WTC11 (cell line): ENCODE results near the gene AKAP6. TPM values are rescaled to one million over a fixed set of nuclear protein-coding genes. Genes with fewer than 3 reads are reported as not detected.

Experiments
- ATAC-seq: fragments of 200-7000 bp; cut with Tn5 transposase; 2 replicates; pipeline ENCODE4 v1.10.0; 2021; ENCODE audit warnings: mild to moderate bottlenecking, moderate library complexity
- CTCF ChIA-PET: fragments of 300-600 bp; sonication (Branson Sonifier 250); formaldehyde crosslinking; loops from one replicate; lab custom pipeline; 2021; ENCODE audit warnings: antibody characterized with exemption; lab: Charles Lee
- POLR2A ChIA-PET: fragments of 350-600 bp; sonication (Branson Sonifier 250); formaldehyde crosslinking; loops from one replicate; lab custom pipeline; 2021; ENCODE audit warnings: antibody characterized with exemption; lab: Charles Lee
- DNase-seq: peaks from one replicate; pipeline ENCODE4 v3.0.0; 2021; ENCODE audit warnings: low spot score
- H3K27ac Mint-ChIP-seq: 2 replicates; pipeline ENCODE4 v1.8.0; 2021; ENCODE audit warnings: mixed read lengths
- H3K27me3 Mint-ChIP-seq: 2 replicates; pipeline ENCODE4 v1.8.0; 2021; ENCODE audit warnings: low read depth, mild to moderate bottlenecking, moderate library complexity, mixed read lengths
- H3K36me3 Mint-ChIP-seq: 2 replicates; pipeline ENCODE4 v1.8.0; 2021; ENCODE audit warnings: mixed read lengths
- H3K4me1 Mint-ChIP-seq: 2 replicates; pipeline ENCODE4 v1.8.0; 2022; ENCODE audit warnings: mixed read lengths
- H3K4me3 Mint-ChIP-seq: 2 replicates; pipeline ENCODE4 v1.8.0; 2021; ENCODE audit warnings: mild to moderate bottlenecking, moderate library complexity, mixed read lengths
- H3K9me3 Mint-ChIP-seq: 2 replicates; pipeline ENCODE4 v1.8.0; 2021; ENCODE audit warnings: mixed read lengths
- CBFB ChIP-seq: sonication (generic); formaldehyde crosslinking; IDR thresholded peaks from 2 replicates; pipeline ENCODE4 v1.8.1; 2022; ENCODE audit warnings: mild to moderate bottlenecking, low read depth, missing genetic modification reagents
- CREB1 ChIP-seq: sonication (generic); formaldehyde crosslinking; IDR thresholded peaks from 2 replicates; pipeline ENCODE4 v1.8.0; 2023; ENCODE audit warnings: mild to moderate bottlenecking, missing genetic modification reagents
- CREM ChIP-seq: sonication (generic); formaldehyde crosslinking; IDR thresholded peaks from 2 replicates; pipeline ENCODE4 v1.8.1; 2022; ENCODE audit warnings: mild to moderate bottlenecking, missing genetic modification reagents, moderate library complexity
- EMX1 ChIP-seq: fragments of 250-450 bp; sonication (Bioruptor Pico); IDR thresholded peaks from 2 replicates; pipeline ENCODE4 v1.8.0; 2021; ENCODE audit warnings: mild to moderate bottlenecking
- ETV6 ChIP-seq: sonication (generic); formaldehyde crosslinking; IDR thresholded peaks from 2 replicates; pipeline ENCODE4 v1.8.1; 2022; ENCODE audit warnings: mild to moderate bottlenecking, missing genetic modification reagents
- FOXJ3 ChIP-seq: sonication (generic); formaldehyde crosslinking; IDR thresholded peaks from 2 replicates; pipeline ENCODE4 v1.9.0; 2021; ENCODE audit warnings: missing genetic modification reagents, mild to moderate bottlenecking, borderline replicate concordance
- FOXP1 ChIP-seq: sonication (generic); formaldehyde crosslinking; IDR thresholded peaks from 2 replicates; pipeline ENCODE4 v1.8.0; 2022; ENCODE audit warnings: missing genetic modification reagents, mild to moderate bottlenecking, moderate library complexity, borderline replicate concordance
- GABPB1 ChIP-seq: sonication (generic); formaldehyde crosslinking; IDR thresholded peaks from 2 replicates; pipeline ENCODE4 v1.8.1; 2023; ENCODE audit warnings: mild to moderate bottlenecking, missing genetic modification reagents
- GTF2I ChIP-seq: fragments of 250-450 bp; sonication (Bioruptor Pico); conservative IDR thresholded peaks from 2 replicates; pipeline ENCODE4 v1.4.0; 2021; ENCODE audit warnings: mild to moderate bottlenecking
- HMGA2 ChIP-seq: fragments of 250-450 bp; sonication (Bioruptor Pico); IDR thresholded peaks from 2 replicates; pipeline ENCODE4 v1.4.0; 2021; ENCODE audit warnings: mild to moderate bottlenecking, moderate library complexity
- MXD4 ChIP-seq: fragments of 250-450 bp; sonication (Bioruptor Pico); IDR thresholded peaks from 2 replicates; pipeline ENCODE4 v1.8.0; 2021; ENCODE audit warnings: mild to moderate bottlenecking, moderate library complexity, borderline replicate concordance
- NFATC4 ChIP-seq: fragments of 250-450 bp; sonication (Bioruptor Pico); IDR thresholded peaks from 2 replicates; pipeline ENCODE4 v1.9.0; 2021; ENCODE audit warnings: mild to moderate bottlenecking
- NFE2L1 ChIP-seq: sonication (generic); formaldehyde crosslinking; IDR thresholded peaks from 2 replicates; pipeline ENCODE4 v1.8.1; 2023; ENCODE audit warnings: missing genetic modification reagents
- NR2C2 ChIP-seq: sonication (generic); formaldehyde crosslinking; IDR thresholded peaks from 2 replicates; pipeline ENCODE4 v1.8.0; 2022; ENCODE audit warnings: mild to moderate bottlenecking, missing genetic modification reagents
- PRRX2 ChIP-seq: fragments of 250-450 bp; sonication (Bioruptor Pico); IDR thresholded peaks from 2 replicates; pipeline ENCODE4 v1.8.0; 2021; ENCODE audit warnings: mild to moderate bottlenecking
- SMAD4 ChIP-seq: sonication (generic); formaldehyde crosslinking; IDR thresholded peaks from 2 replicates; pipeline ENCODE4 v1.8.0; 2022; ENCODE audit warnings: mild to moderate bottlenecking, missing genetic modification reagents
- TCF7 ChIP-seq: sonication (generic); formaldehyde crosslinking; IDR thresholded peaks from 2 replicates; pipeline ENCODE4 v1.8.0; 2022; ENCODE audit warnings: mild to moderate bottlenecking, low read depth, missing genetic modification reagents, moderate library complexity
- ZBTB21 ChIP-seq: sonication (generic); formaldehyde crosslinking; IDR thresholded peaks from 2 replicates; pipeline ENCODE4 v1.8.1; 2023; ENCODE audit warnings: mild to moderate bottlenecking, missing genetic modification reagents, borderline replicate concordance
- ZNF232 ChIP-seq: sonication (generic); formaldehyde crosslinking; IDR thresholded peaks from 2 replicates; pipeline ENCODE4 v1.8.0; 2022; ENCODE audit warnings: mild to moderate bottlenecking, missing genetic modification reagents
- ZNF317 ChIP-seq: sonication (generic); formaldehyde crosslinking; IDR thresholded peaks from 2 replicates; pipeline ENCODE4 v1.8.1; 2023; ENCODE audit warnings: low read depth, mild to moderate bottlenecking, moderate library complexity, missing genetic modification reagents, borderline replicate concordance
- ZNF396 ChIP-seq: fragments of 250-450 bp; sonication (Bioruptor Pico); IDR thresholded peaks from 2 replicates; pipeline ENCODE4 v1.8.0; 2021; ENCODE audit warnings: mild to moderate bottlenecking, moderate library complexity, borderline replicate concordance
- total RNA-seq: library from RNA; stranded (reverse); gene quantifications from 3 replicates; pipeline ENCODE4 v1.2.3, GENCODE V29; 2021
- TF ChIP-seq, protein P1 (sequence below): sonication (generic); formaldehyde crosslinking; IDR thresholded peaks from 2 replicates; pipeline ENCODE4 v1.8.0; 2022; ENCODE audit warnings: mild to moderate bottlenecking, missing genetic modification reagents
- TF ChIP-seq, protein P2 (sequence below): sonication (generic); formaldehyde crosslinking; conservative IDR thresholded peaks from 2 replicates; pipeline ENCODE4 v1.8.1; 2022; ENCODE audit warnings: mild to moderate bottlenecking, missing genetic modification reagents
- TF ChIP-seq, protein P3 (sequence below): fragments of 200-600 bp; IDR thresholded peaks from 2 replicates; pipeline ENCODE4 v1.8.0; 2022; ENCODE audit warnings: antibody characterized with exemption
- TF ChIP-seq, protein P4 (sequence below): fragments of 250-450 bp; sonication (Bioruptor Pico); IDR thresholded peaks from 2 replicates; pipeline ENCODE4 v1.9.0; 2021; ENCODE audit warnings: mild to moderate bottlenecking, borderline replicate concordance
- TF ChIP-seq, protein P5 (sequence below): fragments of 250-450 bp; sonication (Bioruptor Pico); IDR thresholded peaks from 2 replicates; pipeline ENCODE4 v1.9.0; 2021; ENCODE audit warnings: moderate library complexity, mild to moderate bottlenecking, inconsistent platforms, borderline replicate concordance

The AKAP6 gene
- total RNA-seq, 1 experiment from 2014 or later, result 0.63 TPM

DNA sequence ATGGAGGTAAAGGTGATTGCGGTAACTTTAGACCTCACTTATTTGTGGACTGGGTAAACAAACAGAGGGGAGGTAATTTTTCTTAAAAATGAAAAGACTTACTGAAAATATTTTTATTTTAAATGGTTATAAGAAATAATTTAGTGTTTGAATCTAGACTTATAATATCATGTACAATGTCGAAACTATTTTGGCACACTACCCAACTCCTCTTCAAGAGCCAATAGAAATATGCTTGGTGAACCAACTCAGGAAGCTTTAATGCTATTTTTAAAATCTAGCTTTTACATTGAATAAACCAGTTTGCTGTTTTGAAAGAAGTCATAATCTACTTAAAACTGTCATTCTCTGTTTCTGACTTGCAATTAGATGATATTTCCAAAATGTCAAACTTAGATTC is 433.8 kb downstream of the AKAP6 start (continued):
- TF ChIP-seq, protein P1, sequence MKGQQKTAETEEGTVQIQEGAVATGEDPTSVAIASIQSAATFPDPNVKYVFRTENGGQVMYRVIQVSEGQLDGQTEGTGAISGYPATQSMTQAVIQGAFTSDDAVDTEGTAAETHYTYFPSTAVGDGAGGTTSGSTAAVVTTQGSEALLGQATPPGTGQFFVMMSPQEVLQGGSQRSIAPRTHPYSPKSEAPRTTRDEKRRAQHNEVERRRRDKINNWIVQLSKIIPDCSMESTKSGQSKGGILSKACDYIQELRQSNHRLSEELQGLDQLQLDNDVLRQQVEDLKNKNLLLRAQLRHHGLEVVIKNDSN (CRISPR knock-in tag), result no peak
- TF ChIP-seq FOXJ3 (CRISPR knock-in tag), result no peak
- TF ChIP-seq, protein P2, sequence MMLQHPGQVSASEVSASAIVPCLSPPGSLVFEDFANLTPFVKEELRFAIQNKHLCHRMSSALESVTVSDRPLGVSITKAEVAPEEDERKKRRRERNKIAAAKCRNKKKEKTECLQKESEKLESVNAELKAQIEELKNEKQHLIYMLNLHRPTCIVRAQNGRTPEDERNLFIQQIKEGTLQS (CRISPR knock-in tag), result no peak

DNA sequence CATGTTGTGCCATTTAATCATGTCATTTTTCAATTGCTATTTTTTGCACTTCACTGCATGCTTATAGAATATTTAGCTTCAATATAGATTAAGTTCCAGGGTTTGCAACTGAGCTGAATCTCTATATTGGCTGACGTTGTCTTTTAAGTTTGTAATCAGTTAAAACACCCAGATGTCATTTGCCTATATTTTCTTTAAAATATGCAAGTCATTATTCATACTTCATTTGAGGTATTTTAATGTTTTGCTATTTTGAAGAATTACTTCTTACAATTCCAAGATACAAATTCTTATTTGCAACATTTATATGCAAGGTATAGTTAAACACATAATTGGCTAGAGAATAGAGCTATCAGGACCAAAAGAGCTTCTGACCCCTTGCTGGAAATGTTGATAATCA is 434.6 kb downstream of the AKAP6 start:
- H3K27me3 Mint-ChIP-seq, result no peaks in the 10 kb centered on the region
- ChIA-PET POLR2A (no interaction called here), CTCF (no interaction called here)
- H3K4me1 Mint-ChIP-seq, result no peaks in the 10 kb centered on the region
- no peak for ATAC-seq
- TF ChIP-seq ETV6 (CRISPR knock-in tag), result no peak
- no peak for TF ChIP-seq FOXP1
- no peak for TF ChIP-seq SMAD4 (CRISPR knock-in tag)
- no peak for TF ChIP-seq ZNF317
- H3K36me3 Mint-ChIP-seq, result no peaks in the 10 kb centered on the region
- no peak for DNase-seq
- no peaks in the 10 kb centered on the region for H3K9me3 Mint-ChIP-seq
- H3K27ac Mint-ChIP-seq, result no peak overlapping the region
- H3K4me3 Mint-ChIP-seq, result no peak overlapping the region

DNA sequence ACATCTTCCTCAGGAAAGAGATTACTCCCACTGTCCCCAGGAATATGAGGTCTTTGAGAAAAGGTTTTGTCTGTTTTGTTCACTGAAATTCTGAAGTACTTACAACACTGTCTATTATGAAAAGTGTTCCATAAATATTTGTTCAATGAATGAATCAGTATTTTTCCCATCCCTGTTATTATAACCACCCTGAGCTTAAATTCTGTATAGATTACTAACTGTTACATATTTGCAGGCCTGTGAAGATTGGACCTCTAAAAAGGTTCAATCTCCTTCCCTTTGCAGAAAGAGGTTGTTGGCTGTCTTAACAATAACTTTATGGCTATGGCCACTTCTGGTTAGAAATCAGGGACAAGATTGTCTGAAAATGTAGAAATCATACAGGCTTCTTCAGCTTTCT is 435.0 kb downstream of the AKAP6 start:
- no peak for ATAC-seq
- ChIA-PET CTCF (no interaction called here), POLR2A (no interaction called here)
- no peak for DNase-seq
- no peaks in the 10 kb centered on the region for H3K36me3 Mint-ChIP-seq
- no peak overlapping the region for H3K27ac Mint-ChIP-seq
- no peak overlapping the region for H3K4me3 Mint-ChIP-seq
- no peaks in the 10 kb centered on the region for H3K9me3 Mint-ChIP-seq
- TF ChIP-seq EMX1, result no peak
- TF ChIP-seq ZNF396, result no peak
- TF ChIP-seq, protein P3, sequence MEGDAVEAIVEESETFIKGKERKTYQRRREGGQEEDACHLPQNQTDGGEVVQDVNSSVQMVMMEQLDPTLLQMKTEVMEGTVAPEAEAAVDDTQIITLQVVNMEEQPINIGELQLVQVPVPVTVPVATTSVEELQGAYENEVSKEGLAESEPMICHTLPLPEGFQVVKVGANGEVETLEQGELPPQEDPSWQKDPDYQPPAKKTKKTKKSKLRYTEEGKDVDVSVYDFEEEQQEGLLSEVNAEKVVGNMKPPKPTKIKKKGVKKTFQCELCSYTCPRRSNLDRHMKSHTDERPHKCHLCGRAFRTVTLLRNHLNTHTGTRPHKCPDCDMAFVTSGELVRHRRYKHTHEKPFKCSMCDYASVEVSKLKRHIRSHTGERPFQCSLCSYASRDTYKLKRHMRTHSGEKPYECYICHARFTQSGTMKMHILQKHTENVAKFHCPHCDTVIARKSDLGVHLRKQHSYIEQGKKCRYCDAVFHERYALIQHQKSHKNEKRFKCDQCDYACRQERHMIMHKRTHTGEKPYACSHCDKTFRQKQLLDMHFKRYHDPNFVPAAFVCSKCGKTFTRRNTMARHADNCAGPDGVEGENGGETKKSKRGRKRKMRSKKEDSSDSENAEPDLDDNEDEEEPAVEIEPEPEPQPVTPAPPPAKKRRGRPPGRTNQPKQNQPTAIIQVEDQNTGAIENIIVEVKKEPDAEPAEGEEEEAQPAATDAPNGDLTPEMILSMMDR, result no peak
- no peak for TF ChIP-seq NR2C2 (CRISPR knock-in tag)
- TF ChIP-seq GABPB1, result no peak
- TF ChIP-seq CREM (CRISPR knock-in tag), result no peak
- no peak for TF ChIP-seq FOXJ3 (CRISPR knock-in tag)
- TF ChIP-seq GTF2I, result no peak
- no peaks in the 10 kb centered on the region for H3K27me3 Mint-ChIP-seq
- H3K4me1 Mint-ChIP-seq, result no peaks in the 10 kb centered on the region

DNA sequence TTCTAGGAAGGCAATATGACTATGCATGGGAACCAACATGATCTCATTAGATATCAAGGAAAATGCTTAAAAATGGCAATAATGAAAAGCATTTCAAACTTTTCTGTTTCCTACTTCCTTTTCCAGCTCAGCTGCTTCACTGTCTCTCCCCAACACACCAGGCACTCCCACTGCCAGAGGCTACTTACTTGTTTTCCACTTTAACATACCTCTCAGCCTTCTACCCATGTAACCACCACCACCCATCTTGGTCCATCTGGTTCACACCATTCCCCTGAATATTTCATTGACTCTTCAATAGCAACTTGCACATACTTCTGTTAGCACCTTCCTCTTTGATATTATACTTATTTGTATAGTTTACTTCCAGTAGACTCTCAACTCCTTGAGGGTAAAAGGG is 441.3 kb downstream of the AKAP6 start:
- Mint-ChIP-seq H3K4me1 (peaks cover 9% of the 10 kb centered on the region), H3K27ac (peak overlapping the region; percentile 72; the same call in 1 of the 2 replicates), H3K36me3 (no peaks in the 10 kb centered on the region), H3K27me3 (no peaks in the 10 kb centered on the region), H3K9me3 (no peaks in the 10 kb centered on the region), H3K4me3 (no peak overlapping the region)
- POLR2A ChIA-PET, result no interaction called here
- DNase-seq, result no peak
- no peak for ATAC-seq
- CTCF ChIA-PET, result no interaction called here
- TF ChIP-seq CBFB (no peak), CREB1 (CRISPR knock-in tag) (no peak), PRRX2 (CRISPR knock-in tag) (no peak), NFE2L1 (CRISPR knock-in tag) (no peak), ZBTB21 (CRISPR knock-in tag) (no peak), NFATC4 (no peak), TCF7 (CRISPR knock-in tag) (no peak), MXD4 (CRISPR knock-in tag) (no peak), ZNF232 (CRISPR knock-in tag) (no peak), HMGA2 (CRISPR knock-in tag) (no peak)
- TF ChIP-seq, protein P4, sequence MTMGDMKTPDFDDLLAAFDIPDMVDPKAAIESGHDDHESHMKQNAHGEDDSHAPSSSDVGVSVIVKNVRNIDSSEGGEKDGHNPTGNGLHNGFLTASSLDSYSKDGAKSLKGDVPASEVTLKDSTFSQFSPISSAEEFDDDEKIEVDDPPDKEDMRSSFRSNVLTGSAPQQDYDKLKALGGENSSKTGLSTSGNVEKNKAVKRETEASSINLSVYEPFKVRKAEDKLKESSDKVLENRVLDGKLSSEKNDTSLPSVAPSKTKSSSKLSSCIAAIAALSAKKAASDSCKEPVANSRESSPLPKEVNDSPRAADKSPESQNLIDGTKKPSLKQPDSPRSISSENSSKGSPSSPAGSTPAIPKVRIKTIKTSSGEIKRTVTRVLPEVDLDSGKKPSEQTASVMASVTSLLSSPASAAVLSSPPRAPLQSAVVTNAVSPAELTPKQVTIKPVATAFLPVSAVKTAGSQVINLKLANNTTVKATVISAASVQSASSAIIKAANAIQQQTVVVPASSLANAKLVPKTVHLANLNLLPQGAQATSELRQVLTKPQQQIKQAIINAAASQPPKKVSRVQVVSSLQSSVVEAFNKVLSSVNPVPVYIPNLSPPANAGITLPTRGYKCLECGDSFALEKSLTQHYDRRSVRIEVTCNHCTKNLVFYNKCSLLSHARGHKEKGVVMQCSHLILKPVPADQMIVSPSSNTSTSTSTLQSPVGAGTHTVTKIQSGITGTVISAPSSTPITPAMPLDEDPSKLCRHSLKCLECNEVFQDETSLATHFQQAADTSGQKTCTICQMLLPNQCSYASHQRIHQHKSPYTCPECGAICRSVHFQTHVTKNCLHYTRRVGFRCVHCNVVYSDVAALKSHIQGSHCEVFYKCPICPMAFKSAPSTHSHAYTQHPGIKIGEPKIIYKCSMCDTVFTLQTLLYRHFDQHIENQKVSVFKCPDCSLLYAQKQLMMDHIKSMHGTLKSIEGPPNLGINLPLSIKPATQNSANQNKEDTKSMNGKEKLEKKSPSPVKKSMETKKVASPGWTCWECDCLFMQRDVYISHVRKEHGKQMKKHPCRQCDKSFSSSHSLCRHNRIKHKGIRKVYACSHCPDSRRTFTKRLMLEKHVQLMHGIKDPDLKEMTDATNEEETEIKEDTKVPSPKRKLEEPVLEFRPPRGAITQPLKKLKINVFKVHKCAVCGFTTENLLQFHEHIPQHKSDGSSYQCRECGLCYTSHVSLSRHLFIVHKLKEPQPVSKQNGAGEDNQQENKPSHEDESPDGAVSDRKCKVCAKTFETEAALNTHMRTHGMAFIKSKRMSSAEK (CRISPR knock-in tag), result no peak
- TF ChIP-seq, protein P5, sequence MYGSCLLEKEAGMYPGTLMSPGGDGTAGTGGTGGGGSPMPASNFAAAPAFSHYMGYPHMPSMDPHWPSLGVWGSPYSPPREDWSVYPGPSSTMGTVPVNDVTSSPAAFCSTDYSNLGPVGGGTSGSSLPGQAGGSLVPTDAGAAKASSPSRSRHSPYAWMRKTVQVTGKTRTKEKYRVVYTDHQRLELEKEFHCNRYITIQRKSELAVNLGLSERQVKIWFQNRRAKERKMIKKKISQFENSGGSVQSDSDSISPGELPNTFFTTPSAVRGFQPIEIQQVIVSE, result no peak
